Ovary (tissue), 9 donors: ENCODE measurements around the gene MALRD1. TPM values are rescaled to one million over a fixed set of nuclear protein-coding genes. Genes with fewer than 3 reads are reported as not detected.

Experiments used
- DNase-seq, 5 donors: peaks; one replicate each; pipeline ENCODE4 v3.0.0-alpha.2; 2019 to 2020
- H3K27ac ChIP-seq, 2 donors: fragments of 200-600 bp; one replicate each; pipeline versions ENCODE4 v1.5.1 to v1.8.0; 2019 to 2022
- H3K27me3 ChIP-seq: fragments of 200-600 bp; one replicate; pipeline ENCODE4 v1.8.0; 2022
- H3K36me3 ChIP-seq: fragments of 200-600 bp; sonication (generic); one replicate; pipeline ENCODE4 v1.5.1; 2019
- H3K4me1 ChIP-seq: one replicate; pipeline ENCODE4 v1.8.1; 2013; ENCODE audit warnings: mild to moderate bottlenecking, moderate library complexity; ENCODE audit not compliant: insufficient read depth
- H3K4me3 ChIP-seq: fragments of 200-600 bp; sonication (generic); one replicate; pipeline ENCODE4 v1.5.1; 2017
- H3K9me3 ChIP-seq, 2 donors: fragments of 200-600 bp in 1 of 2; sonication (generic) in 1 of 2; one replicate each; pipeline versions ENCODE4 v1.5.1 to v1.8.1; 2013 to 2019; ENCODE audit warnings: mild to moderate bottlenecking in 1 of 2, moderate library complexity in 1 of 2
- EP300 ChIP-seq: sonication (generic); formaldehyde crosslinking; IDR thresholded peaks from one replicate; pipeline ENCODE4 v1.6.1; 2017; ENCODE audit warnings: antibody characterized with exemption
- POLR2A ChIP-seq: fragments of 450-650 bp; IDR thresholded peaks from one replicate; pipeline ENCODE4 v1.6.1; 2017; ENCODE audit warnings: antibody characterized with exemption, mild to moderate bottlenecking, moderate library complexity
- WGBS, 3 donors: extraction: QIAGEN DNeasy Blood & Tissue Kit in 1 of 3; methylation state at CpG; one replicate each; pipeline versions ENCODE4 v1.1.5 to v1.1.7; 2013 to 2017; 5-methylcytosine and 5-hydroxymethylcytosine counted together
- intact Hi-C, 4 donors: fragments of 100-400 bp; cut with DNase I; formaldehyde crosslinking; loops; one replicate each; pipeline versions ENCODE4 v1.11.0 to v1.15.1; 2022 to 2023
- polyA plus RNA-seq, 2 donors: library from polyadenylated mRNA; stranded (reverse); fragments of 200-250 nt in 1 of 2; fragments of 350-450 nt in 1 of 2; fragmentation: Illumina TruSeq in 1 of 2; extraction: RNeasy Lipid Tissue Mini Kit (QIAGEN cat#74804) in 1 of 2; gene quantifications; one replicate each; pipeline ENCODE4 v1.2.3, GENCODE V29; 2013 to 2014
- total RNA-seq, 7 donors: library from RNA; depleted of rRNA in 2 of 7; stranded (reverse); fragments of >200 nt in 2 of 7; fragmentation: NEBNext Ultra II Directional in 3 of 7; extraction: Animal tissue kit (Norgen Biotek cat#: 25700) in 3 of 7; gene quantifications; one replicate each; pipeline versions ENCODE4 v1.1.0 to v1.2.4, GENCODE V29; 2016 to 2023
- TF ChIP-seq, protein P1 (sequence below), 3 donors: fragments of 450-650 bp in 2 of 3; fragments of 200-600 bp in 1 of 3; IDR thresholded peaks; one replicate each; pipeline versions ENCODE4 v1.5.1 to v1.8.0; 2016 to 2022; ENCODE audit warnings: antibody characterized with exemption in 3 of 3, mild to moderate bottlenecking in 1 of 3
- donor health status: DM: no; HTN: no; CAD: no; lungs with moderate emphysema.
- donor health status: DM: no; HTN: no; CAD: no.
- donor health status: Bipolar disorder and iron deficiency.
- donor health status: DM: yes; HTN: yes; CAD: no.
- donor health status: DM: no; HTN: no; CAD: no.
- donor health status: DM: yes; HTN: yes; CAD: no.

MALRD1 gene
- total and polyA plus RNA-seq, 9 donors = 0.56 to 12.1 (median 1.9) TPM

DNA sequence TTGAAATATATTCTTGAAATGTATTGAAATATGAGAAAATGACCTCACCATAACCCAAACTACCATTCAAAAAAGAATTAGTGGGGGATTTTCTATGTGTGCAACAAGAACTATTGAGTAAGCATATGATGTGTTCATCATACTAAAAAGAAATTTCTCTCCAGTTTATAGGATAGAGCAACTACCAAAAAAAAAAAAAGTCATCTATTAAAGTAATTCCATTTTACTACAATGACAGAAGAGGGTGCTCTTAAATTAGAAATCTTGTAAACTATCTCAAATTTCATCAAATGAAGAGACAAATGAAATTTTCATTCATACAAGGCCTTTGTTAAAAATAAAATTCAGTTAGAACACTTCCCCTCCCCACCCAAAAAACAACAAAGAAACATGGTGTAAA, 572.2 kb downstream of the MALRD1 start:
- H3K4me3 ChIP-seq = no peak overlapping the region
- H3K36me3 ChIP-seq = no peaks in the 10 kb centered on the region
- no peak overlapping the region for H3K27ac ChIP-seq
- no peaks in the 10 kb centered on the region for H3K4me1 ChIP-seq
- H3K27me3 ChIP-seq = no peaks in the 10 kb centered on the region
- intact Hi-C loops = no loop called here
- no peak for DNase-seq
- TF ChIP-seq POLR2A = no peak
- TF ChIP-seq, protein P1, sequence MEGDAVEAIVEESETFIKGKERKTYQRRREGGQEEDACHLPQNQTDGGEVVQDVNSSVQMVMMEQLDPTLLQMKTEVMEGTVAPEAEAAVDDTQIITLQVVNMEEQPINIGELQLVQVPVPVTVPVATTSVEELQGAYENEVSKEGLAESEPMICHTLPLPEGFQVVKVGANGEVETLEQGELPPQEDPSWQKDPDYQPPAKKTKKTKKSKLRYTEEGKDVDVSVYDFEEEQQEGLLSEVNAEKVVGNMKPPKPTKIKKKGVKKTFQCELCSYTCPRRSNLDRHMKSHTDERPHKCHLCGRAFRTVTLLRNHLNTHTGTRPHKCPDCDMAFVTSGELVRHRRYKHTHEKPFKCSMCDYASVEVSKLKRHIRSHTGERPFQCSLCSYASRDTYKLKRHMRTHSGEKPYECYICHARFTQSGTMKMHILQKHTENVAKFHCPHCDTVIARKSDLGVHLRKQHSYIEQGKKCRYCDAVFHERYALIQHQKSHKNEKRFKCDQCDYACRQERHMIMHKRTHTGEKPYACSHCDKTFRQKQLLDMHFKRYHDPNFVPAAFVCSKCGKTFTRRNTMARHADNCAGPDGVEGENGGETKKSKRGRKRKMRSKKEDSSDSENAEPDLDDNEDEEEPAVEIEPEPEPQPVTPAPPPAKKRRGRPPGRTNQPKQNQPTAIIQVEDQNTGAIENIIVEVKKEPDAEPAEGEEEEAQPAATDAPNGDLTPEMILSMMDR (IDR thresholded peaks at IDR 0.05) = no peak
- TF ChIP-seq EP300 = no peak
- no peaks in the 10 kb centered on the region for H3K9me3 ChIP-seq

DNA sequence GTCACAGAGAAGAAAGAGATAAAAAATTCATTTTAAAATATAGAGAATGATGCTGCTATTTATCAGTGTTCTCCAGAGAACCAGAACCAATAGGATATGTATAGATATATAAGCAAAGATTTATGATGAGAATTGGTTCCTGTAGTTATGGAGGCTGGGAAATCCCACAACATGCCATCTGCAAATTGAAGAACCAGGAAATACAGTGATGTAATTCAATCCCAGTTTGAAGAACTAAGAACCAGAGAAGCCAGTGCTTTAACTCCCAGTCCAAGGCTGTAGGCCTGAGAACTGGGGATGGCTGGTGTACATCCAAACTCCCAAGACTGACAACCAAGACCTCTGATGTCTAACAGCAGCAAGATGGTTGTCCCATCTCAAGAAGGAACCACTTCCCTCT, 574.7 kb downstream of the MALRD1 start:
- intact Hi-C loops = no loop called here

DNA sequence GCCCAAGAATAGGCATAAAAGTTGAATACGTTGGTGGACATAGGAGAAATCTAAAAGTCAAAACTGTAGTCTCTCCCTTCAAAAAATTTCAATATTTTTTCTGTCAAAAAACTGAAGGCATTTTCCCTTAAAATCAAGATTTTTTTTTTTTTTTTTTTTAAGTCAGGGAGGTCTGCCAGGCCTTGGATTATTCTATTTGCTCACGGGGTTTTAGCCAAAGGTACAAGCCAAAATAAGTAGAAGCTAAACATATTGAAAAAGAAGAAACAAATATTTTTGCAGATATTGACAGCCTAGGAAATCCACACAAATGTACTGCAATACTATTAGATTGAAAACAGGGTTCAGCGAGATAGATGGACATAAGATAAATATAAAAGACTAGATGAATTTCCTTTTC, 577.6 kb downstream of the MALRD1 start:
- Histone ChIP-seq H3K4me3 (no peak overlapping the region), H3K4me1 (peaks cover 1% of the 10 kb centered on the region), H3K36me3 (no peaks in the 10 kb centered on the region), H3K27ac (no peak overlapping the region), H3K9me3 (no peaks in the 10 kb centered on the region), H3K27me3 (no peaks in the 10 kb centered on the region)
- TF ChIP-seq POLR2A (no peak), EP300 (no peak)
- TF ChIP-seq, protein P1 (IDR thresholded peaks at IDR 0.05) = no peak
- intact Hi-C loops = no loop called here
- DNase-seq = no peak
- WGBS, 3 donors = 81 to 87% (median 84%) methylated on average over 3 of the region's 3 CpGs

More for the DNA sequence above, 574.7 kb downstream of the MALRD1 start:
- TF ChIP-seq POLR2A (no peak), EP300 (no peak)
- TF ChIP-seq, protein P1 (IDR thresholded peaks at IDR 0.05) = no peak
- no peaks in the 10 kb centered on the region for H3K9me3 ChIP-seq
- no peaks in the 10 kb centered on the region for H3K36me3 ChIP-seq
- no peaks in the 10 kb centered on the region for H3K4me1 ChIP-seq
- no peak overlapping the region for H3K4me3 ChIP-seq
- H3K27ac ChIP-seq = no peak overlapping the region
- H3K27me3 ChIP-seq = no peaks in the 10 kb centered on the region
- DNase-seq = no peak

DNA sequence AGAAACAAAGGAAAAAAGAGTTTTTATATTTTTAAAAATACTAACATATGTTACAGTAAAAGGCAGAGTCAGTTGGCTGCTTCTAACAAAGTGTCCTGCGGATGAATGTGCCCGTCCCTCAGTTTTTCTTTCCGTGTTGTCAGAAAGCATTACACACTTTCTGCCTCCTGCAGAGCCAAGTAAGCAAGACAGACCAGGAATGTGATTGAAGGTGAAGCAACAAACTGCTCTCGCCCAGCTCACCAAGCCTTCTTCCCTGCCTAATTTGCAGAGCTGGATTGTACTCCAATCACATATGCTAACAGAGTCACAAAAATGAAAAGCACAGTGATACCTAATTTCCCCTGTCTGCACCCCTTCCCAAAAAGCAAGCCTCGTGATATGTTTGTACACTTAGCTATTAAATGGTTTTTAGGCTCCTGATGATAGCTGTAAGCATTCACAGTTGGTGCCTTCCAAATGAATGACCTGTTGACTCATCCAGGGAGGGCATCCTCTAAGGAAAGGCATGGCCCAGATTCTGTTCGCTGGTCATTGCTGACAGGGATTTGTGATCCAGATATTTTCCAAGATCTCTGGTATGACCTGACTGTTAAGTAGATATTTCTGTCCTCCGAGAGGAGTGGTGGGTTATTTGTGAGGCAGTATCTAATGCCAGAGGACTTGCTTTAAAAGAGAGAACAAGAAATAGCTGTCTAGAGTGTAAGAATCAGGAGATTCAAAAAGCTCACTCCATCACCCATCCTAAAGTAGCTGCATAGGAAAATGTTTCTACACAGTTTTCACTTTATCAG, 580.4 kb downstream of the MALRD1 start:
- intact Hi-C loops = no loop called here
- no peak overlapping the region for H3K4me3 ChIP-seq
- WGBS, 3 donors = 68 to 72% (median 69%) methylated on average over 7 of the region's 7 CpGs

More for the DNA sequence above, 580.4 kb downstream of the MALRD1 start:
- TF ChIP-seq POLR2A = no peak
- TF ChIP-seq, protein P1 (IDR thresholded peaks at IDR 0.05) = no peak
- TF ChIP-seq EP300 = no peak
- no peaks in the 10 kb centered on the region for H3K9me3 ChIP-seq
- H3K27ac ChIP-seq = no peak overlapping the region
- H3K4me1 ChIP-seq = peaks cover 1% of the 10 kb centered on the region
- no peak for DNase-seq
- H3K36me3 ChIP-seq = no peaks in the 10 kb centered on the region
- no peaks in the 10 kb centered on the region for H3K27me3 ChIP-seq
